Hindlimb muscle (tissue), 1 donor: ENCODE results near the gene LDLRAP1. TPM values are rescaled to one million over a fixed set of nuclear protein-coding genes. Genes with fewer than 3 reads are reported as not detected.
"Not testable (repeated sequence)": the region's sequence is repeated elsewhere in the genome, so short reads cannot be mapped to it uniquely, and the experiment has no call there.

Experiments used
- DNase-seq: peaks from one replicate; pipeline ENCODE4 v3.0.0-alpha.2; 2013
- polyA plus RNA-seq: library from polyadenylated mRNA; unstranded; fragments of 120-200 nt; gene quantifications from one replicate; pipeline ENCODE4 v1.2.1, GENCODE V29; 2013; ENCODE audit not compliant: insufficient read length

Gene LDLRAP1
- 14.5 TPM for polyA plus RNA-seq

GRCh38 chr1:25543425-25544242 is at the start of gene LDLRAP1:
Gene LDLRAP1, plus strand, starts transcription at chr1:25543606. Its CDS starts 93 bp downstream, at chr1:25543699.
- peak; percentile 85 for DNase-seq

- no peak for DNase-seq
Observed at GRCh38 chr1:25494952-25495351, 48.5 kb upstream of the LDLRAP1 start.

GRCh38 chr1:25500694-25501093 is 42.7 kb upstream of the LDLRAP1 start:
- no peak for DNase-seq

GRCh38 chr1:25501235-25502058 is 42.0 kb upstream of the LDLRAP1 start:
- DNase-seq = no peak

GRCh38 chr1:25502957-25503356 is 40.4 kb upstream of the LDLRAP1 start:
- no peak for DNase-seq

GRCh38 chr1:25503551-25504426 is 39.6 kb upstream of the LDLRAP1 start:
- DNase-seq = no peak

GRCh38 chr1:25504706-25505595 is 38.5 kb upstream of the LDLRAP1 start:
- no peak for DNase-seq

- DNase-seq = no peak
Observed at GRCh38 chr1:25505656-25506385, 37.6 kb upstream of the LDLRAP1 start.

- DNase-seq = not testable (repeated sequence)
Observed at GRCh38 chr1:25506566-25507463, 36.6 kb upstream of the LDLRAP1 start.

- DNase-seq = no peak
Observed at GRCh38 chr1:25513666-25514065, 29.7 kb upstream of the LDLRAP1 start.

- no peak for DNase-seq
Observed at GRCh38 chr1:25515033-25515432, 28.4 kb upstream of the LDLRAP1 start.

GRCh38 chr1:25516686-25517085 is 26.7 kb upstream of the LDLRAP1 start:
- DNase-seq = no peak

- no peak for DNase-seq
Observed at GRCh38 chr1:25517476-25518394, 25.7 kb upstream of the LDLRAP1 start.

GRCh38 chr1:25519624-25520023 is 23.8 kb upstream of the LDLRAP1 start:
- DNase-seq = no peak

- peak; percentile 50 for DNase-seq
Observed at GRCh38 chr1:25520446-25521061, 22.9 kb upstream of the LDLRAP1 start.

GRCh38 chr1:25522031-25522655 is 21.3 kb upstream of the LDLRAP1 start:
- DNase-seq = no peak

GRCh38 chr1:25523542-25523941 is 19.9 kb upstream of the LDLRAP1 start:
- no peak for DNase-seq
